Amygdala (tissue), 56 donors: ENCODE data around the gene GGT7.
A peak's percentile ranks its signal among the peaks of the same experiment; 100 is the strongest.
"Not testable (repeated sequence)": the region's sequence is repeated elsewhere in the genome, so short reads cannot be mapped to it uniquely, and the experiment has no call there.

Experiments used
- DNase-seq, 56 donors: peaks; one replicate each; lab custom pipeline; 2025; lab: John Stamatoyannopoulos, UW

The GGT7 gene, protein sequence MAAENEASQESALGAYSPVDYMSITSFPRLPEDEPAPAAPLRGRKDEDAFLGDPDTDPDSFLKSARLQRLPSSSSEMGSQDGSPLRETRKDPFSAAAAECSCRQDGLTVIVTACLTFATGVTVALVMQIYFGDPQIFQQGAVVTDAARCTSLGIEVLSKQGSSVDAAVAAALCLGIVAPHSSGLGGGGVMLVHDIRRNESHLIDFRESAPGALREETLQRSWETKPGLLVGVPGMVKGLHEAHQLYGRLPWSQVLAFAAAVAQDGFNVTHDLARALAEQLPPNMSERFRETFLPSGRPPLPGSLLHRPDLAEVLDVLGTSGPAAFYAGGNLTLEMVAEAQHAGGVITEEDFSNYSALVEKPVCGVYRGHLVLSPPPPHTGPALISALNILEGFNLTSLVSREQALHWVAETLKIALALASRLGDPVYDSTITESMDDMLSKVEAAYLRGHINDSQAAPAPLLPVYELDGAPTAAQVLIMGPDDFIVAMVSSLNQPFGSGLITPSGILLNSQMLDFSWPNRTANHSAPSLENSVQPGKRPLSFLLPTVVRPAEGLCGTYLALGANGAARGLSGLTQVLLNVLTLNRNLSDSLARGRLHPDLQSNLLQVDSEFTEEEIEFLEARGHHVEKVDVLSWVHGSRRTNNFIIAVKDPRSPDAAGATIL

DNA sequence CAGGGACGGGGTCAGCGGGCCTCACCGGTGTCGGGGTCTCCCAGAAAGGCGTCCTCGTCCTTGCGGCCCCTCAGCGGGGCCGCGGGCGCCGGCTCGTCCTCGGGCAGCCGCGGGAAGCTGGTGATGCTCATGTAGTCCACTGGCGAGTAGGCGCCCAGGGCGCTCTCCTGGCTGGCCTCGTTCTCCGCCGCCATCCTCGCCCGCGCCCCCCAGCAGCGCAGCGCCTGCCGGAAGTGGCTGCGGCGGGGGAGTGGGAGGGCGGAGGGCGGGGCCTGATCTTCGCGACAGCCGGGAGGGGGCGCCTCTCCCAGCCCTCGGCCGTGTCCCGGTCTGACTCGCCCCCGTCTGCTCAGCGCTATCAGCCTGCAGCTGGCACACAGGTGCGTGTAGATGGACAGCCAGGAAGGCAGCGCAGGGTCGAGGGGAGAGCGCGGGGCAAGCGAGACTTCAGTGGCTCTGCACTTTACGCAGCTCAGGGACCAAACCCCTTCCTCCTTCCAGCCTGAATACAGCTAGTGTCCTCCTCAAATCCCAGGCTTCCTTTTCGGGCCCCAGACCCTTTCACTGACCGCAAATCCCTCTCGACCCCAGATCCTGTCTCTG, at the start of gene GGT7:
TSS of gene GGT7 (minus strand) at position 235 of the 603 bp plus-strand sequence. CDS start at position 194, 41 bp downstream.
- DNase-seq, result peak in 53 of 56 donors; percentile 22 to 86 (median 66)

DNA sequence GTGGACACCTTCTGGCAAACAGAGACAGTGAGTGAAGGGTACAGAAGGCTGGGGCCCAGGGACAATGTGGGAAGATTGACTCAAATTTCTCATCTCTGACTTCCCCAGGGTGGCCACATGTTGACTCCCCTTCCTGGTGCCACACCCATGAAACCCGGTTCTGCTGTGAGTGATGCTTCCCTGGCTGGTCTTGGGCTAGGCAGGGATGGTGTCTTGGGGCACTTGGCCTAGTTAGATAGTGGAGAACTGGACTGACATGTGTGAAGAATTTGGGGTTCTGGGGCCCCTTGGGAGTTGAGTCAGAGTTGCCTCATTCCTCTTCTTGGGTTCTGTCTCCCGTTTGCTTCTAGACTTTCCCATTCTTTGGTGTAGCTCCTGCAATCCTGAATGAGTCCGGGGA, 48.8 kb upstream of the GGT7 start:
- DNase-seq, result no peak

DNA sequence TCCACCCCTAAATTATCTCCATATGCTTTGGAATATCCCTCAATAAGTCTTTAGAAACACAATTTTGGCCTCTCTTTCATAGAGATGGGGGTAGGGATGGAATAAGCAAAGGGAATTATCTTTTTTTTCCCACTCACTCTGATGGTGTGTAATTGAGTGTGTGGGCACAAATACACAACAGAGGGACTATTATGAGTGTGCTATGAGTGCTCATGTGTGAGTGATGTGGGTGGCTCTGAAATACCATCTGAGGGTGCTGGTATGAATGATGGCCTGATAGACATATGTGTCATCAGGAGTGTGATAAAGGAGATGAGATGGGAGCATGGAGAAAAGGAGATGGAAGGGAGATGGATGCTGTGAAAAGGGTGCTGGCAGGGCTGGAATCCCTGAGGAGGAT, 47.4 kb upstream of the GGT7 start:
- DNase-seq, result no peak

DNA sequence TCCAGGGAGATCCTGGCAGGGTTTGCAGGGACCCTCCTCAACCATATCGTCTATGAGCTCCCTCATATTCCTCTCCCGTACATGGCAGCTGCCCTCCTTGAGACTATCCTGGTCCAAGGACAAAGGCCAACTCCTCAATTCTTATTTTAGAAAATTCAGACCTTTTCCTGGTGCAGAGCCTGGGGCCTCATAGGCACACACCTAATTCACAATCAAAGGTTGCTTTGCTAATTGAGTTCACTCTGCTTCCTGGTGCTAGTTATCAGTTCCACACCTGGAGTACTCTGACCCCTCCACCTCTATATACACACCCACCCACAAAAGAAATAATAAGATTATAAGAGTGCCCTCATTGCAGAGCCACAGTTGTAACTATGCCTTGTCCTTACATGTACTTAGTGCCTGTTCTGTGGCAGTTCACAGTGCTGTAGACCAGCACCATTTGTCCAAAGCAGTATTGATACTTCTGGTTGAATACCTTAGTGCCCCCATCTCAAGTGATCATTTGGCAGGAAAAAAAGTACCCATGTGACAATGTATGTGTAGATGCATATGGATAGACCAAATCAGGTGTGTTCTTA, 44.2 kb upstream of the GGT7 start:
- no peak for DNase-seq

DNA sequence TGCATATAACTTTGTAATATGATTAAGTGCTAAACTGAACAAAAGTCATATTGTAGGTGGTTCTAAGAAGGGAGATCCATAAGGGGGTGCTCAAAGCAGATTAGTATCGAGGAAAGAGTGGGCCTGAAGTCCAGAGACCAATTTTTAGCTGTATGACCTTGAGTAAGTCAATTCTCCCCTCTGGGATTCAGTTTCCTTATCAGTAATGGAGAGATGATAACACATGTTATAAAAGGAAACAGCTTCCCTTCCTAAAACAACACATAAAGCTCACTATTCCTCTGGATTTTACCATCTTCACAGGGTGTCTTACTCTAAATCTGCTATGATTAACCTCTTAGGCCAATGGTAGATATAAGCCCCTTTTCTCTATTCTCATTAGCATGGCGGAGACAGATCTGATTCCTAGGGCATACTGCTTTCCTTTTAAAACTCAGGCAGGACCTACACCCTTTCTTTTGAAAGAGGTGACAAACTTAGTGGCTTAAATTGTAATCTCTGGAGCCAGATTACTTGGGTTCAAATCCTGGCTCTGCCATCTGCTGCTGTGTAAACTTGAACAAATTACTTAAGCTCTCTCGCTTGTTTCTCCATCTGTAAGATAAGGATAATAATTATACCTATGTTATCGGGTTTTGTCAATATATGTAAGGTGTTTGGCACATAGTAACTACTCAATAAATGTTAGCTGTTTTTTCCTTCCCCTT, 43.2 kb upstream of the GGT7 start:
- DNase-seq, result no peak

DNA sequence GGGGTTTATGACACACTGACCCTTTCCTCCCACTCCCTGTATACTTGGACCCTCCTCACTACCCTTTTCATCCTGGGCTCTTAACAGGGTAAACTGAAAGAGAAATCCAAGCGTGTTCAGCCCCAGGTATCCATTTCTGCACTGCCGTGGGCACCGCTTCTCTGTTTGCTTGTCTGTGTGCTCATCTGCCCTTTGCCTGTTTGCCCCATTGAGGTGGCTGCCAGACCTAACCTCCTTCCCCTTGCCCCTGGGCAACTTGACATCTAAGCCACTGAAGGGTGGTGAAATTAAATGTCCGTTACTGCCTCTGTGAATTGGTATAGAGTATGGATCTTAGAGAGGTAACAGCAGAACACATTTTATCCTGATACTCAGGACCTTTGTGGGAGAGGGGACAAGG, 42.5 kb upstream of the GGT7 start:
- no peak for DNase-seq

DNA sequence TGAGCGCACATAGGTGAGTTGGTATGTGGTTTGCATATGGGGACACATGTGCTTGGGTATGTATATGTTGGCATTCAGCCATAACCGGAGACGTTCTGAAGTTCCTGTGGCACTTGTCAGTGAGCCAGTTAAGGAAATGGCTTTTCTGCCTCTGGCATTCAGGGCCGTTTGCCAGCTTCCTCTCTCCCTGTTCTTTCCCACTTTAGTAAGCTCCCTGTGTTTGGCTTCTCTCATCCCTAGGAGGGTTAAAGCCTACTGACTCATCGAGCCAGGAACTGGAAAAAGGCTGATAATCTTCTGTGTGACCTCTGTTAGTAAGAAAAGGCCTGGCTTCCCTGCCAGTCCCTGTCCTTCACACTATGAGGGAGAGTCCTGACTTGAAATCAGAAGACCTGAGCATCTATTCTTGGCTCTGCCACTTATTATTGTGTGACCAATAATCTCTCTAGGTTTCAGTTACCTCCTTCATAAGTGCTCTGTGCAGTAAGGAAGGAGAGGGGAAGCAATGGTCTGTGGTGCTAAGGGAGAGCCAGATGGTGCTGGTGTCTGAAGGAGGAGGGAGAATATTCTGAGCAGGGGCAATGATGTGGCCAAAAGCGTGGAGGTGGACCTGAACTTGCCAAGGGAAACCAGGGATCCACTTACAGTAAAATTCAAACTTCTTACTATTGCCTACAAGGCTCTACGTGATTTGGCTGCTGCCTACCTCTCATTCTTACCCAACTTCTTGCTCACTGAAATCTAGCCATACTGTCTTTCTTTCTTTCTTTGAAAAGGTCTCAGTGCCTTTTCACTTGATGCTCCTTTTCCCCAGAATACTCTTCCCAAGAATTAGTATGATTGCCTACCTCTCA, 35.2 kb upstream of the GGT7 start:
- DNase-seq, result peak in 3 of 56 donors; percentile 7 to 71 (median 9)

DNA sequence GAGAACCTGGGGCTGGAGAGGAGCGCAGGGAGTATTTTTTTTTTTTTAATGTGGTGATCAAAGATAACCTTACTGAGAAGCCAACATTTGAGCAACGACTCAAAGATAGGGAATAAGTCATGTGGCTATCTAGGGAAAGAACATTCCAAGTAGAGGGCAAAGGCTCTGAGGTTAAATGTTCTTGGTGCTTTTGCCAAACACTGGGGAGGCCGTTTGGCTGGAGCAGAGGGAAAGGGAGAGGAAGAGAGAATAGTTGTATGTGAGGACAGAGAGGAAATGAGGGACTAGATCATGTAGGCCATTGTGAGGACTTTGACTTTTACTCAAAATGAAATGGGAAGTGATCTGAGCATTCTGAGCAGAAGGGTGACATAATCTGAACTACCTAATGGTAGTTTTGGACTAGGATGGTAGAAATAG, 31.6 kb upstream of the GGT7 start:
- DNase-seq, result no peak

DNA sequence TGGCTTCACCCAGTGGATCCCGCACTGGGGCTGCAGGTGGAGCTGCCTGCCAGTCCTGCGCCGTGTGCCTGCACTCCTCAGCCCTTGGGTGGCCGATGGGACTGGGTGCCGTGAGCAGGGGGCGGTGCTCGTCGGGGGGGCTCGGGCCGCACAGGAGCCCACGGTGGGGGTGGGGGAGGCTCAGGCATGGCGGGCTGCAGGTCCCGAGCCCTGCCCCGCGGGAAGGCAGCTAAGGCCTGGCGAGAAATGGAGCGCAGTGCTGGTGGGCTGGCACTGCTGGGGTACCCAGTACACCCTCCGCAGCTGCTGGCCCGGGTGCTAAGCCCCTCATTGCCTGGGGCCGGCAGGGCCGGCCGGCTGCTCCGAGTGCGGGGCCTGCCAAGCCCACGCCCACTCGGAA, 26.1 kb upstream of the GGT7 start:
- DNase-seq, result not testable (repeated sequence)

DNA sequence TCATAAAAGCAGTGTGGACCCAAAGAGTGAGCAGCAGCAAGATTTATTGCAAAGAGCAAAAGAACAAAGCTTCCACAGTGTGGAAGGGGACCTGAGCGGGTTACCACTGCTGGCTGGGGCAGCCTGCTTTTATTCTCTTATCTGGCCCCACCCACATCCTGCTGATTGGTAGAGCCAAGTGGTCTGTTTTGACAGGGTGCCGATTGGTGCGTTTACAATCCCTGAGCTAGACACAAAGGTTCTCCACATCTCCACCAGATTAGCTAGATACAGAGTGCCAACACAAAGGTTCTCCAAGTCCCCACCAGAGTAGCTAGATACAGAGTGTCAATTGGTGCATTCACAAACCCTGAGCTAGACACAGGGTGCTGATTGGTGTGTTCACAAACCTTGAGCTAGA, 25.5 kb upstream of the GGT7 start:
- DNase-seq, result not testable (repeated sequence)

DNA sequence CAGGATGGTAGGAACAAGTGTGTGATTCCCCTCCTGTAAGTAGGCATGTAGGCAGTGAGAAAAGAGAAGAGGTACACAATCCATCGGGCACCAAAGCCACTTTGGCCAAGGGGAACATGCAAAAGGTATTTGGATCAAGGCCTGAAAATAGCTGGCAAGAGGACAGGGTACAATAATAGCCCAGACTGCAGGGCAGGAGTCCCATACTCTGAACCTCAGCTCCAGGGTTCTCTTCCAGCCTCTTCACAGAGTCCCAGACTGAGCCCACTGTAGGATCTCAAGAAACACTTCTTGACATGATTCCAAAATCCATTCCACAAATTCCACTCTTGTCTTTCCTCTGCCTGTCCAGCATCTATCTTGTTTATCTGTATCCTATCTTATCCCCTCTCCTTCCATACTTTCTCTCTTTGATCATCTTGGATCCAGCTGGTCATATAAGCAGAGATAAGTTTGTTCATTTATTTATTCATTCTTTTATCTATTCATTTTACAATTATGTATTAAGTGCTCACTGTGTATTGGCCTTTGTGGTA, 23.5 kb upstream of the GGT7 start:
- no peak for DNase-seq

DNA sequence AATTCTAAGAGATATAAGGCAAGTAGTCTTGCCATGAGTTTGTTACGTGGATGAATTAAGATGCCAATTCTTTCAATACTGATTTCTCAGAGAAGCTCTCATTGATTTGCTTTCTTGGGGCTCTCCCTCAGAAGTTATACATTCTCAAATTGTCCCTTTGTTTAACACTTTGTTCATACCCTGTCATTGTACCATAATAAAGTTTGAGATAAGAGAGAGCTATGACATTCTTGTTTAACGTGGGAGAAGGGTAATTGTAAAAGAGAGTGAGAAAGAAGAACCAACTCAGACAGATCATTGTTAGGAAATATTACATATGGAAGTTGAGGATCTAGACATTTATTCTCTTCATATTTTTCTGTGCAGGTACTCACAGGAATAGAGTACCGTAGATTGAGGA, 22.8 kb upstream of the GGT7 start:
- DNase-seq, result no peak

DNA sequence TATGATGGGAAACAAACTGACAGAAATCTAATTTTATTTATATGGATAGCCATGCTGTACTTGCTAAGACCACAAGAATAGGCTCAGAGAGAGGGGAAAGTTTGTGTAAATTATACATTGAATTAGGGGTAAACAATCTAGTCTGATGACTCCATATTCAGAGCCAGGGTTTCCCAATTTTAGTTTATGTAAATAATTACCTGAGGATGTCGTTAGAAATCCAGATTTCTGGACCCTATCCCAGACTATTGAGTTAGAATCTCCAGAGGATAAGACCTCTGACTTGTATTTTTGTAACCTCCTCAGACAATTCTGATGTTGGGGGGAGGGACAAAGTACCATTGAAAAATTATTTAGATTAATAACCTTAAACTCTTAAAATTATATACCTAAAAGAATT, 22.1 kb upstream of the GGT7 start:
- no peak for DNase-seq

DNA sequence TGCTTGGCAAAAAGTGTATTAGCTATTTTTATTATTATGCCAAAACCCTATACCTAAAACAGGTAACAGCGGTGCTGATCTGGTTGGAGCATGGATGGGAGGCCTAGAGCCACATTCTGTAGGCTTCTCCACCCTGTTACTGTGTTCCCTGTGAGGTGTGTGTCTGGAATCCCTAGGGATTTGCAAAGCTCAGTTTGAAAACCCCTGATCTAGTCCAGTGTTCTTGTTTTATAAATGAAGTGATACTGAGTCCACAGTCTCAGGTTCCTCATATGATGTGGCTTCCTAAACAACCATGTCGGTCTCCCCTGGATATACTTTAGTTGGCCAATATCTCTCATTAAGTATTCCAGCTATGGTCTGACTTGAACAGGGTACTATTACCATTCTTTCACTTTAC, 20.0 kb upstream of the GGT7 start:
- no peak for DNase-seq

DNA sequence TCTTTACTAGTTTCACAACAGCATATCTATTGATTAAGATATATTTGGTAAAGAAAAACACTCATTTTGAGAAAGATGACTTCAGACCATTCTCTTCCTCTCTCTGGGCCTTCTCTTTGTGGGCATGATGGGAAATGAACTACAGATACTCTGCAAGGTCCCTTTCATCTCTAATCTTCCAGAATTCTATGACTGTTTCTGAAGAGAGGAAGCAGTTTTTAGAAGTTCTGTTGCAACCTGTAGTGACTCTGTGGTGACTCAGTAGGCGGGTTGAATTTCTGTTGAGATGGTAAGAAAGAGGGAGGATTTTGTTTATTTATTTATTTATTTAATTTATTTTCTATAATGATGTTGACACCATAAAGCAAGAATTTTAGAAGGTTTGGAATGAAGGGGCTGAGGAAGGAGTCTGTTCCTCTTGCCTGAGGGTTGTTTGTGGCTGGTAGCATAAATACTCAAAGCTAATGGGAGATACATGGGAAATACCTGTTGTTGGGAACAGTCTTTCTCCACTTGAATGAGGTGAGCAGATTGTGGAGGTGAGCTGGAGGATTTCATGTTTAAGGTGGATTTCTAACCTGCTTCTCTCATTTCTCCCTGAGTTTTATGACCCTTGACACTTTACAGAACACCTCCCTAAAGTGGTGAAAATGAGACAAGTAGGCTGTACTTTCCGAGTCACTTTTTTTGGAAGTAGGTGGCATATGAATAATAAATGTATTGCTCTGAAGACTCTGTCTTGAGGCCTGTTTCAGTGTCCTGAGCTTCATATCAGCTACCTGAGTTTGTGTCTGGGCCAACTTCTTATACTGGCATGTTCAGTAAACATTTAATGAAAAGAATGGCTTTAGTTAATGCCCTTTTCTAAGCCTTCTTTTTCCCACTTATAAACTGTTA, 18.8 kb upstream of the GGT7 start:
- no peak for DNase-seq

DNA sequence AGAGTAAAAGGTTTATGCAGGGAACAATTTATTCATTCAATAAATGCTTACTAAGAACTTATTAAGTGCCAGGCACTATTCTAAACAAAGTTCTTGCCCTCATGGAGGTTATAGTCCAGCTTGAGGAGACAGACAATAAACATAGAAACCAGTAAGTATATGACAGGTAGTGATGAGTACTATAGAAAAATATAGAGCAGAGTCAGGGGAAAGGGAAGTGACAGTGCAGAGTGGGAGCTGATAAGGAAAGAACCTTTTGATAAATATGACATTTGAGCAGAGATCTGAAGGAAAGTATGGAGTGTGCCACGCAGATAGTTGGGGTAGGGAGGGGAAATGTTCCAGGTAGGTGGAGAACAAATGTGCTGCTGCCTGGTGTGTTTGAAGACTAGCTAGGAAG, 15.8 kb upstream of the GGT7 start:
- no peak for DNase-seq

DNA sequence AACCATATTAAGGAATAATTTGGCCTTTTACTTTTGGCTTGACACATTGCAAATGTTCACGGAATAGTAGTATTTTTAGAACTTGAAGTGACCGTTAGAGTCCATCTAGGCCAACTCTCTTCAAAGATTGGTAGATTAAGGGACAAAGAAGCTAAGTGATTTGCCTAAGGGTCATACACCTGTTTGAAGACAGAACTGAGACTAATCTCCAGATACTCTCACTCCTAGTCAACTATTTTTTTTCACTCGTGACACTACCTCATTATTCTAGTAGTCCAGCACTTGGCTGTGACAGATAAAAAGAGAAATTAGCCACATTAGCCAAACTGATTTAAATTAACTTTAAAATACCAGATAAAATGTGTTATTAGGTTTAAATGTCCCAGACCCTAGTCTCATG, 14.4 kb upstream of the GGT7 start:
- DNase-seq, result no peak

DNA sequence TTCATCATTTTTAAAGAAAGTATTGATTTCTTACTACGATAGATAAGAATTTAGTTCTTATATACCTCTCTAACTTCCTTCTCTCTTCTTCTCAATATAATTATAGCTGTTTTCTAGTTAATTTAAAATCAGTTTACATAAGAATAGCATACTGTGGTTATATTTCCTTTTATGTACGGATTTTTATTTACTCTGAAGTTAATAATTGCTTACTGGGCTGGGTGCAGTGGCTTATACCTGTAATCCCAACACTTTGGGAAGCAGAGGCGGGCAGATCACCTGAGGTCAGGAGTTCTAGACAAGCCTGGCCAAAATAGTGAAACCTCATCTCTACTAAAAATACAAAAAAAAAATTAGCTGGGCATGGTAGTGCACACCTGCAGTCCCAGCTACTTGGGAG, 13.5 kb upstream of the GGT7 start:
- no peak for DNase-seq
